Type B pancreatic cell (in vitro differentiated cells): ENCODE measurements around the gene AURKA. TPM values are rescaled to one million over a fixed set of nuclear protein-coding genes. Genes with fewer than 3 reads are reported as not detected.
A peak's percentile ranks its signal among the peaks of the same experiment; 100 is the strongest.

ENCODE experiments used
- DNase-seq: peaks from one replicate; pipeline ENCODE4 v3.0.0; 2021; ENCODE audit warnings: mixed read lengths; ENCODE audit not compliant: unreplicated experiment; ENCODE audit errors: extremely low spot score
- H3K27ac Mint-ChIP-seq: 2 replicates; pipeline ENCODE4 v1.8.0; 2021; ENCODE audit warnings: mild to moderate bottlenecking, mixed read lengths
- H3K27me3 Mint-ChIP-seq: 2 replicates; pipeline ENCODE4 v1.8.0; 2021; ENCODE audit warnings: mixed read lengths
- H3K36me3 Mint-ChIP-seq: 2 replicates; pipeline ENCODE4 v1.8.0; 2021; ENCODE audit warnings: mixed read lengths
- H3K4me1 Mint-ChIP-seq: one replicate; pipeline ENCODE4 v1.8.0; 2021; ENCODE audit warnings: mixed read lengths; ENCODE audit not compliant: unreplicated experiment
- H3K4me3 Mint-ChIP-seq: 2 replicates; pipeline ENCODE4 v1.8.0; 2021; ENCODE audit warnings: mild to moderate bottlenecking, mixed read lengths
- H3K9me3 Mint-ChIP-seq: 2 replicates; pipeline ENCODE4 v1.8.0; 2021; ENCODE audit warnings: mixed read lengths
- CTCF ChIP-seq: fragments of 200-600 bp; sonication (generic); conservative IDR thresholded peaks from 2 replicates; pipeline ENCODE4 v1.5.0; 2021; ENCODE audit warnings: antibody characterized with exemption, mild to moderate bottlenecking
- total RNA-seq: library from RNA; stranded (reverse); gene quantifications from 2 replicates; pipeline ENCODE4 v1.2.1, GENCODE V29; 2021; ENCODE audit warnings: low replicate concordance

The AURKA gene
- total RNA-seq, 1 donor from 2014 or later, result 42.7 TPM

GRCh38 chr20:56389807-56390206 lies 2.2 kb downstream of the AURKA start:
- Mint-ChIP-seq H3K4me3 (peak overlapping the region; percentile 30), H3K27me3 (no peaks in the 10 kb centered on the region), H3K4me1 (peaks cover 30% of the 10 kb centered on the region), H3K36me3 (peaks cover 24% of the 10 kb centered on the region), H3K27ac (no peak overlapping the region), H3K9me3 (no peaks in the 10 kb centered on the region)
- TF ChIP-seq CTCF, result no peak
- no peak for DNase-seq

GRCh38 chr20:56388882-56389281 lies 3.1 kb downstream of the AURKA start:
- H3K27me3 Mint-ChIP-seq, result no peaks in the 10 kb centered on the region
- H3K4me1 Mint-ChIP-seq, result peaks cover 30% of the 10 kb centered on the region
- H3K36me3 Mint-ChIP-seq, result peaks cover 27% of the 10 kb centered on the region
- no peaks in the 10 kb centered on the region for H3K9me3 Mint-ChIP-seq
- H3K27ac Mint-ChIP-seq, result no peak overlapping the region
- no peak for TF ChIP-seq CTCF
- no peak for DNase-seq
- no peak overlapping the region for H3K4me3 Mint-ChIP-seq

GRCh38 chr20:56386219-56386618 lies 5.8 kb downstream of the AURKA start:
- Mint-ChIP-seq H3K4me1 (peaks cover 20% of the 10 kb centered on the region), H3K9me3 (no peaks in the 10 kb centered on the region), H3K4me3 (no peak overlapping the region), H3K27me3 (no peaks in the 10 kb centered on the region), H3K36me3 (peaks cover 27% of the 10 kb centered on the region), H3K27ac (no peak overlapping the region)
- DNase-seq, result no peak
- TF ChIP-seq CTCF, result no peak

GRCh38 chr20:56385130-56385529 lies 6.9 kb downstream of the AURKA start:
- H3K36me3 Mint-ChIP-seq, result peaks cover 27% of the 10 kb centered on the region
- H3K27ac Mint-ChIP-seq, result no peak overlapping the region
- no peaks in the 10 kb centered on the region for H3K27me3 Mint-ChIP-seq
- peaks cover 14% of the 10 kb centered on the region for H3K4me1 Mint-ChIP-seq
- TF ChIP-seq CTCF, result no peak
- no peak overlapping the region for H3K4me3 Mint-ChIP-seq
- no peaks in the 10 kb centered on the region for H3K9me3 Mint-ChIP-seq
- DNase-seq, result no peak

GRCh38 chr20:56383334-56383733 lies 8.7 kb downstream of the AURKA start:
- H3K4me1 Mint-ChIP-seq, result no peaks in the 10 kb centered on the region
- no peak overlapping the region for H3K4me3 Mint-ChIP-seq
- no peak for TF ChIP-seq CTCF
- DNase-seq, result no peak
- H3K27me3 Mint-ChIP-seq, result no peaks in the 10 kb centered on the region
- peaks cover 17% of the 10 kb centered on the region for H3K36me3 Mint-ChIP-seq
- H3K9me3 Mint-ChIP-seq, result no peaks in the 10 kb centered on the region
- no peak overlapping the region for H3K27ac Mint-ChIP-seq

- DNase-seq, result no peak
- no peaks in the 10 kb centered on the region for H3K9me3 Mint-ChIP-seq
- no peak overlapping the region for H3K4me3 Mint-ChIP-seq
- no peak overlapping the region for H3K27ac Mint-ChIP-seq
- H3K27me3 Mint-ChIP-seq, result no peaks in the 10 kb centered on the region
- no peak for TF ChIP-seq CTCF
- no peaks in the 10 kb centered on the region for H3K4me1 Mint-ChIP-seq
- peaks cover 22% of the 10 kb centered on the region for H3K36me3 Mint-ChIP-seq
Observed at GRCh38 chr20:56382696-56383095, 9.3 kb downstream of the AURKA start.
